ENCODE data around the gene IER5L.

DNA sequence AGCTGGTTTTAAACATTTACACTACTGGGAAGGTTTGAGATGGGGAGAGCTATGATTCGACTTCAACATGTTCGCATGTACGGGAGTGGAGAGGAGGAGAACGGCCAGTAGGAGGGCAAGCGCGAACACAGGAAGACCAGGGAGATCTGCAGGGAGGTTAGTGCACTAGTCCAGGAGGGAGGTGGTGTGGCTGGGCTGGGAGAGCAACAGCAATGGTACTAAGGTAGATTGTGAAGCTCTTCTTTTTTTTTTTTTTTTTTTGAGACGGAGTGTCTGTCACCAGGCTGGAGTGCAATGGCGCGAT, 16.6 kb downstream of the IER5L start:
- TF ChIP-seq, protein P1, sequence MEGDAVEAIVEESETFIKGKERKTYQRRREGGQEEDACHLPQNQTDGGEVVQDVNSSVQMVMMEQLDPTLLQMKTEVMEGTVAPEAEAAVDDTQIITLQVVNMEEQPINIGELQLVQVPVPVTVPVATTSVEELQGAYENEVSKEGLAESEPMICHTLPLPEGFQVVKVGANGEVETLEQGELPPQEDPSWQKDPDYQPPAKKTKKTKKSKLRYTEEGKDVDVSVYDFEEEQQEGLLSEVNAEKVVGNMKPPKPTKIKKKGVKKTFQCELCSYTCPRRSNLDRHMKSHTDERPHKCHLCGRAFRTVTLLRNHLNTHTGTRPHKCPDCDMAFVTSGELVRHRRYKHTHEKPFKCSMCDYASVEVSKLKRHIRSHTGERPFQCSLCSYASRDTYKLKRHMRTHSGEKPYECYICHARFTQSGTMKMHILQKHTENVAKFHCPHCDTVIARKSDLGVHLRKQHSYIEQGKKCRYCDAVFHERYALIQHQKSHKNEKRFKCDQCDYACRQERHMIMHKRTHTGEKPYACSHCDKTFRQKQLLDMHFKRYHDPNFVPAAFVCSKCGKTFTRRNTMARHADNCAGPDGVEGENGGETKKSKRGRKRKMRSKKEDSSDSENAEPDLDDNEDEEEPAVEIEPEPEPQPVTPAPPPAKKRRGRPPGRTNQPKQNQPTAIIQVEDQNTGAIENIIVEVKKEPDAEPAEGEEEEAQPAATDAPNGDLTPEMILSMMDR (IDR thresholded peaks at IDR 0.05; ENCODE audit: insufficient read depth, low read length, poor library complexity, severe bottlenecking), result no peak
- no peak for TF ChIP-seq EZH2phosphoT487 (conservative IDR thresholded peaks at IDR 0.05; ENCODE audit: low read length)

Data from SU-DHL-6 (cell line).